Tibial nerve (tissue), 4 donors: Measurements from ENCODE around the gene SUSD3.

ENCODE experiments used
- EP300 ChIP-seq, 2 donors: sonication (generic); formaldehyde crosslinking; IDR thresholded peaks; one replicate each; pipeline ENCODE4 v1.6.1; 2017; ENCODE audit warnings: antibody characterized with exemption in 2 of 2, mild to moderate bottlenecking in 1 of 2
- POLR2A ChIP-seq, 2 donors: fragments of 450-650 bp; IDR thresholded peaks; one replicate each; pipeline ENCODE4 v1.6.1; 2017; ENCODE audit warnings: antibody characterized with exemption in 2 of 2, mild to moderate bottlenecking in 2 of 2, moderate library complexity in 2 of 2
- TF ChIP-seq, protein P1 (sequence below), 5 experiments: fragments of 200-600 bp in 3 of 5; fragments of 450-650 bp in 2 of 5; sonication (generic) in 3 of 5; IDR thresholded peaks; one replicate each; pipeline ENCODE4 v1.5.1; 2016 to 2019; ENCODE audit warnings: antibody characterized with exemption in 5 of 5, mild to moderate bottlenecking in 3 of 5, moderate library complexity in 2 of 5

DNA sequence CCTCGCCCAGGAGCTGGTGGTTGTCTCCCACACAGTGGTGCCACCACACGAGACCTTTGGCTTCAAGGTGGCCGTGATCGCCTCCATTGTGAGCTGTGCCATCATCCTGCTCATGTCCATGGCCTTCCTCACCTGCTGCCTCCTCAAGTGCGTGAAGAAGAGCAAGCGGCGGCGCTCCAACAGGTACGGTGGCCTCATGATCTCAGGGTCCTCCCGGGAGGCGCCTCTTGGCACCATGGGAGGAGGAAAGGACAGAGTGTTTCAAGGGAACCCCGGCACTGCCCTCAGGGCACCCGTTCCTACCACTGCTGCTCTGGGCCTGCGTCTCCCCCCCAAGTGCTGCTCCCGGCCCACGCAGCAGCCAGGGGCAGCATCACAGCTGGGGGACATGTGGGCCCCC is 19.3 kb downstream of the SUSD3 start:
- TF ChIP-seq, protein P1, sequence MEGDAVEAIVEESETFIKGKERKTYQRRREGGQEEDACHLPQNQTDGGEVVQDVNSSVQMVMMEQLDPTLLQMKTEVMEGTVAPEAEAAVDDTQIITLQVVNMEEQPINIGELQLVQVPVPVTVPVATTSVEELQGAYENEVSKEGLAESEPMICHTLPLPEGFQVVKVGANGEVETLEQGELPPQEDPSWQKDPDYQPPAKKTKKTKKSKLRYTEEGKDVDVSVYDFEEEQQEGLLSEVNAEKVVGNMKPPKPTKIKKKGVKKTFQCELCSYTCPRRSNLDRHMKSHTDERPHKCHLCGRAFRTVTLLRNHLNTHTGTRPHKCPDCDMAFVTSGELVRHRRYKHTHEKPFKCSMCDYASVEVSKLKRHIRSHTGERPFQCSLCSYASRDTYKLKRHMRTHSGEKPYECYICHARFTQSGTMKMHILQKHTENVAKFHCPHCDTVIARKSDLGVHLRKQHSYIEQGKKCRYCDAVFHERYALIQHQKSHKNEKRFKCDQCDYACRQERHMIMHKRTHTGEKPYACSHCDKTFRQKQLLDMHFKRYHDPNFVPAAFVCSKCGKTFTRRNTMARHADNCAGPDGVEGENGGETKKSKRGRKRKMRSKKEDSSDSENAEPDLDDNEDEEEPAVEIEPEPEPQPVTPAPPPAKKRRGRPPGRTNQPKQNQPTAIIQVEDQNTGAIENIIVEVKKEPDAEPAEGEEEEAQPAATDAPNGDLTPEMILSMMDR (IDR thresholded peaks at IDR 0.05) = no peak
- TF ChIP-seq POLR2A (IDR thresholded peaks at IDR 0.05) (no peak), EP300 (IDR thresholded peaks at IDR 0.05) (no peak)
